Frontal cortex (tissue), 4 donors: Measurements from ENCODE around the gene ZNF740. TPM values are rescaled to one million over a fixed set of nuclear protein-coding genes. Genes with fewer than 3 reads are reported as not detected.
"Not testable (repeated sequence)": the region's sequence is repeated elsewhere in the genome, so short reads cannot be mapped to it uniquely, and the experiment has no call there.

Experiments used
- DNase-seq, 2 donors: peaks; one replicate each; pipeline ENCODE4 v3.0.0; 2012; ENCODE audit warnings: low spot score in 2 of 2
- FAIRE-seq: peaks from 2 replicates; lab custom pipeline; 2012; peaks lifted over from hg19 to GRCh38; lab: Jason Lieb, UNC
- total RNA-seq: library from RNA; depleted of rRNA; stranded (reverse); fragments of >200 nt; gene quantifications from one replicate; pipeline ENCODE4 v1.2.3, GENCODE V29; 2014
- donor health status: control.
- donor health status: control.
- donor health status: control.

ZNF740 gene
- total RNA-seq, 1 donor from 2014 or later, result 17.1 TPM

DNA sequence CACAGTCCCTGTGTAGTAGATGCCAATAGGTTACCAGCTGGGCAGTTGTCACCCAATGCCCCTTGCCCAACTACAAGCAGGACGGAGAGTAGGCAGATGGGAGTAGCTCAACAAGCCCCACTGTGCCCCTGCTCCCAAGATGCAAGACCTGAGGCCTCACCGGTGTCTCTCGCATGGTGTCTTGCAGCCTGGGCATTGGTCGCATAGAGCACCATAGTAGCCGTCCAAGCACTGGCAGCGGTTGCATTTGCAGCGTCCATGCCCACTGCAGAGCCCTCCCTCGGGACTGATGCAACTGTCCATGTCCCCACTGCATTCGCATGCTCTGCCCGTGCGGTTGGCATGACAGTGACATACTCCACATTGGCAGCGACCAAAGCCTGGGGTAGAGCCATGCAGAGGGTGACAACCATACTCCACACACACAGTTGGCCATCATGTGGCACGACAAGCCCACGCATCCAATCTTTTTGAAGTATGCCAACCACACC, 12.1 kb downstream of the ZNF740 start:
- FAIRE-seq, result no peak
- no peak for DNase-seq

DNA sequence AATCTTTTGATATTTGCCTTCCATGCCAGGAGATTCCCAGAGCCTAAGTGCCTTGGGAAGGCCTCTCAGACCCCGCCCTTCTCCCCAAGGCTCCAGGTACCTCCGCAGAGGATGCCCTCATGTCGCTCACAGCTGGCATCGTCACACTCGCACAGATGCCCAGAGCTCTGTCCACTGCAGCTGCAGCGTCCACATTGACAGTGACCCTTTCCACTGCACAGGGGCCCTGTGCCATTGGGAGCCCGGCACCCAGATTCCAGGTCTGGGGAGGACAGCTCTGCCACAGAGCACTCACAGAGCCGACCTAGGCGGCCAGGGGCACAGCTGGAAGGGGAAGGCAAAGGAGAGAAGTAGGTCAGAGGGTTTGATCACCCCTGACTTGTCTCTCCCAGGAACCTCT, 12.5 kb downstream of the ZNF740 start:
- no peak for FAIRE-seq

DNA sequence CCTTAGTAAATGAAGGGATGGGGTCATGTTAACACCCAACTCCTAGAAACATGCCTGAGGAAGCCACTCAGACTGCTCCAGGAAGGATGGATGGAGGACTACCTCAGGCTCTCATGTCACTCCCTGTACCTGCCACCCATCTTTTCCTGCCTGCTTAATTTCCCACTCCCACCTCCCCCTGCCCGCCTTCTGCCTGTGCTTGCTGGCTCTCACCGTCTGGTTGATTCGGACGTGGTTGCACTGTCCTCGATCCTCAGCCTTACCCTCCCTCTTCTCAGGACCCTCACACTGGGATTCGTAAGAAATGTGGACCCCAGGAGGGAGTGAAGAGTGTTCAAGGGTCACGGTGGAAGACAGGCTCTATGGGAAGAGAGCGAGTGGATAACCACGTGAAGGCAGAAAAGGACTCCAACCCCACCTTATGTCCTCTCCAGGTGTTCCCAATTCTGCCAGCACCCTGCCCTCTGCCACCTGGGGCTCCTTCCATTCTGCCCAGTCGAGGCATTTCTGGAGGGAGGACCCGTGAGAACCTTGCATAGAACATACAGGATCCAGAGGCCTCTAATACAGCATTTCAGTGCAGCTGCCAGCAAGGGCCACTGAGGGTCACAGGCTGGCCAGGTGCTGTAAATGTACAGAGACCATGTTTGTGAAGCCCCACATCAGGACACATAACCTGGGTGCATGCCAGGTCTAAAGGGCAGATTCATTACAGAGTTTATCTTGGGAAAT, 13.6 kb downstream of the ZNF740 start:
- FAIRE-seq, result no peak
- no peak for DNase-seq

More for the DNA sequence above, 12.5 kb downstream of the ZNF740 start:
- no peak for DNase-seq

DNA sequence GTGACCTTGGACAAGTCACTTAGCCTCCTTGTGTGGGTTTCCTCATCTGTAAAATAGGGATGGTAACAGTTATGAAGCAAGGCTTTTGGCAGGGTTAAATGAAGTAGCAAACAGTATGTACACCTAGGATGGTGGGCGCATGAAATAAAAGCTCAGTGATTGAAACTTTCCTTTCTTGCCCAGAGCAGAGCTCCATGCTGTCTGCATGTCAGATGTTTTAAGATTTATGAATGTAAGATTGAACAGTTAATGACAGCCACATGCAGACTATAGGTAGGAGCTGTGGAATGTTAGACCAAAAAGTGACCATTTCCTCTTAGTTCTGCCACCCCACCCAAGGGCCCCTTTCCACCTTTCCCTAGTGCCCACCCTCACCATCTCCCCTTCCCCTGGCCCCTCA, 14.5 kb downstream of the ZNF740 start:
- DNase-seq (no peak), FAIRE-seq (no peak)

DNA sequence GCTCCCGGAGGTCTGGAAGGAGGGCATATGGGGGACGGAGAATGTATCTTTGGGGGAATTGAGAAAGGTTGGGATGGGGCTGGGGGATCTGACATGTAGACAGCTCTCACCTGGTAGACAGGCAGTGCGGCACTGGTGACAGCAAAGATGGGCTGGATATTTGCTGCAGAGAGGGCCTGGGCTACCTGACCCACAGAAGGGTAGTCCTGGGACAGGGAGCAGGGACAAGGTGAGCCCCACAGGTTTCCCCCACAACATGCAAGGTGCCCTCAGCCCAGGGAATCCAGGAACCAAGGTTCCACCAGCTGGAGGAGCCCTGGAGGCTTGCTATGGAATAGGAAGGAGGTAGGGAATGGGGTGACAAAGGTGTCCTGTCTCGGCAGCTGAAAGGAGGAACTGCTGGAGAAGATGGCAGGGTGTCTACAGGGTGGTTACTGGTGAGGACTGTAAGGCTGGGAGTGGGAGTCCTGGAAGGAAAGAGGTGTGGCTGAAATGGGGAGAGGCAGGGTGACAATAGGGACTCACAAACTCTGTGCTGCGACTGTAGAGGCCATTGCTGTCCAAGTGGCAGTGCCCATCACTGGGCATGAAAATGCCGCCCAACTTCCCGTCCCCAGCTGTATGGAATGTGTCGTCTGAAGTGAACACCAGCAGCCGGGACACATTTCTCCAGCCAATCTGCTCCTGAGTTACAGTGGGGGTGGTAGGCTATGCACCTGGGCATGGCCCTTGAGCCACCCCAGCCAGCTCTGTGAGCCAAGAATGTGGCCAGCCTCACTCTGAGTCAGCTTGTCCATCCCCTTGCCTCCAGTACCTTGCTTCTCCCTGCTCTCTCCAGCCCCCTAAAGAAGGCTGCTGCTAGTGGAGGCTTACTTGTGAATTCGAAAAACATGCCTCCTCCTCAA, 15.2 kb downstream of the ZNF740 start:
- FAIRE-seq, result no peak
- no peak for DNase-seq

DNA sequence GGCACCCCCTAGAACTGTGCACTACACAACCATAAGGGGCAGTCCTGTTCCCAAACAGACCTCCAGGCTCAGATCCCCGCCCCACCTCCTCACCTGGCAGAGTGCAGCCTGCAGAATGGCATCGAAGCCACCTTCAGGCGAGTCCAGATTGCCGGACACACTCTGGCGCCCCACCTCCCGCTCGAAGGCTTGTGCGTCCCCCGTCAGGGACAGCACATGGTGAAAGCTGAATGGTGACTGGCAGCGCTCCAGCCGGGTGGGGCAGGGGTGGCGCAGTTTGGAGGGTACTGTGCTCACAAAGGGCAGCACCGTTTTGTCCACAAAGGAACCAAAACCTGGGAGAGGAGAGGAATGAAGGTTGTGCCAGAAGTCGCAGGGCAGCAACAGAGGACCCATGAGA, 16.0 kb downstream of the ZNF740 start:
- FAIRE-seq, result no peak
- DNase-seq, result no peak

DNA sequence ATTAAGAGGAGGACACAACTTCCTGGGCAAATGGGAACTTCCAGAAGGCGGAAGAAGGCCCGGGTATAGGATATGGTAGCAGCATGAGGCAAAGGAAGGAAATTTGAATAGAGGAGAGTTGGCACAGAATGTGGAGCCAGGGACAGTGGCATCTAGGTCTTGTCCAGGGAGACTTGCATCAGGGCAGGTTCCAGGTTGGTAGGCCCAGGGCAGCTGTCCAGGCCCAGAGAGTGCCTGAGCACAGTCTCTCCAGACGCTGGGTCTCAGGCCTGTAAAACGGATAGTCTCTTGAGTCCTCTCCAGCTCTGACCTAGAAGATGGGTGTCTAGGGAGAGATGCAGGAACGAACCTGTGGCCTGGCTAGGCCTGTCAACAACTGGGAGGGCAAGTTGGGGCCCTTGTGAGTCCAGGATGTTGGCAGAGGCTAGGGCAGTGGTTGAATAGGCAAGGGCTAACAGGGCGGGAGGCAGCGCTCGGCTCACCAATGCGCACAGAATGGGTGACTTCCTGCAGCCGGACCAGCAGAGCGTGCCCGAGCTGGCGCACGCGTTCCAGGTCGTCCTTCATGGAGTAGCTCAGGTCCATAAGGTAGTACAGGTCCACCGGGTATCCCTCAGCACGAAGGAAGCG, 16.6 kb downstream of the ZNF740 start:
- FAIRE-seq, result no peak
- no peak for DNase-seq

DNA sequence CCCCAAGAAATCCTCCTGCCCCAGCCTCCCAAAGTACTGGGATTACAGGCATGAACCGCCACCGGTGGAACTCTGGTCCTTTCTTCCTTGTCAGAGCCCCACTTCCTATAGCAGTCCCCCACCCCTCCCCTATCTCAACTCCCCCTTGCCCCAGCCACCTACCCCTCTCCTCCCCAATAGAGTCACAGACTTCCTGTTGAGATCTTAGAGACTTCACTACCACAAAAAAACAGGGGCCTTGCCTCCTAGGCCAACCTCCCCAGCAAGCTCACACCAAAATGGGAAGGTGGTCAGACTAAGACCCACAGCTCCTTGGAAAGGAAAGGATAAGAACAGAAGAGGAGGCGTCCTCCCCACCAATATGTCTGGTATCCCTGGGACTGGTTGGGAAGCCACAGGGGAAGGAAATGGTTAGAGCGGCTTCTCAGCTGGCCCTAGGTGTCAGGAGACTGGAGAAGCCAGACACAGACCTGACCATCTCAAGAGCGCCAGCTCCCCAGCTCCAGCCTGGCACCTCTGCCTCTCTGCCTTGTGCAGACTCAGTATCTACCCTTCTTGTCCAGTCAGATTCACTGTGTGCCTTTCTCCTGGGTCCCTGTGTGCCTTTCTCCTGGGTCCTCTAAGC, 18.1 kb downstream of the ZNF740 start:
- DNase-seq (no peak), FAIRE-seq (no peak)

DNA sequence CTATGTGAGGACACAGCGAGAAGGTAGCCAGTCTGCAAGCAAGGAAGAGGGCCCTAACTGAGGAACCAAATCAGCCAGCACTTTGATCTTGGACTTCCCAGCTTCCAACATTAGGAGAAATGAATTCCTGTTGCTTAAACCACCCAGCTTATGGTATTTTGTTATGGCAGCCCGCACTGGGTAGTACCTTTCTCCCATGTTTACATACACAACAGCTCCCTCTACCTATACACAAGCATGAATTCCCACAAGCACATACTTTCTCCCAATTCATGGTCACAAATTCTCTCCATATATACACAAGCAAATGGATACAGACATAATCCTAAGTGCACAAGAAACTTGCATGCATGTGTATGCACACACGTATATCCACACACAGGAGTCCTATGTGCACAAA, 19.2 kb downstream of the ZNF740 start:
- FAIRE-seq (no peak), DNase-seq (no peak)

DNA sequence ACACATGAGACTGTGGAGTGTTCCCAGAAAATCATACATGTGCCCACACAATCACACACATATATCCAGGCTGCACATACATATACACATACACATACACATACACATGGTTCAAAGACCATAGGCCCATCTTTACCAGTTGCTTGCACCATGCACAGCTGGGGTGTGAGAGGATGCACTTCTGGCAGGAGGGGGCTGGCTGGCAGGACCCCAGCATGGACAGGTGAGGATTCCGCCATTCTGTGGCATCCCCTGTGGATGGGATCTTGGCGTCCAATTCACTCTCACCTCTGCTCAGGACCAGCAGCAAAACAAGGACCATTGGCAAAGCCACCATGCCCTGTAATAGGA, 19.6 kb downstream of the ZNF740 start:
- DNase-seq (no peak), FAIRE-seq (no peak)

DNA sequence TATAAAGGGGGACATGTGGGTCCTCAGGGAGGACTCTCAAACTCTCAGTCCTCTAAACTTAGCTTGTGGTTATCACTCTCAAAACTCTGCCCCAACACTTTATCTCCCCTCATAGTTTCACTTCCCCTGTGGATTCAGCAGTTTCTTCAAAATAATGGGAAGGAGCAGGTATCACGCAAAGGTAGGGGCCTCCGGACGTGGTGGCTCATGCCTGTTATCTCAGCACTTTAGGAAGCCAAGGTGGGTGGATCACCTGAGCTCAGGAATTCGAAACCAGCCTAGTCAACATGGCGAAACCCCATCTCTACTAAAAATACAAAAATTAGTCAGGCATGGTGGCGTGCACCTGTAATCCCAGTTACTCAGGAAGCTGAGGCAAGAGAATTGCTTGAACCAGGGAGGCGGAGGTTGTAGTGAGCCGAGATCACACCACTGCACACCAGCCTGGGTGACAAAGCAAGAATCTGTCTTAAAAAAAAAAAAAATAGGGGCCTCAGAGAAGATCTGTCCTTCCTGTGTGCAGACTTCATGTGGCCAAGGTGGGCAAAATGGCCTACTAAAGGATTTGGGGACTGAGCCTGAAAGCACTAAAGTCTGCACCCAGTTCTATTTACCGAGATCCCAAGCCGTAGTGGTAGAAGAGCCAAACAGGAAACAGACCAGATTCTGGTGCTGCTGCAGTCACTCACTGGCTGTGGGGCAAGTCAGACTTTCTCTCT, 20.1 kb downstream of the ZNF740 start:
- no peak for FAIRE-seq
- DNase-seq, result no peak

DNA sequence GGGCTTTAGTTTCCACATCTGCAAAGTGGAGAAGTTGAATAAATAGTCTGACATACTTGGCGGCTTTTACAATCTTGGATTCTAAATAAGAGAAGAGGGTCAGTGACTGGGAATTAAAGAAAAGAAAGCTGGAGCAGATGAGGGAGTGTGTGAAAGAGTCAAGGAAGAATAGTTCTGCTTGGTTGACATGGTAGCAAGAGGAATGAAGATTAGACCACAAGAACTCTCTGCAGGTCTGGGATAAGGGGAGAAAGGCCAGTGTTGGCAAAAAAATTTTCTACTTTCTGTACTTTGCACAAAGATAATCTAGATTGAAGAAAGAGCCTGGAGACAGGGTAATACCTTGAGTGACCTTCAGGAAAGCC, 20.6 kb downstream of the ZNF740 start:
- no peak for FAIRE-seq
- DNase-seq, result no peak

DNA sequence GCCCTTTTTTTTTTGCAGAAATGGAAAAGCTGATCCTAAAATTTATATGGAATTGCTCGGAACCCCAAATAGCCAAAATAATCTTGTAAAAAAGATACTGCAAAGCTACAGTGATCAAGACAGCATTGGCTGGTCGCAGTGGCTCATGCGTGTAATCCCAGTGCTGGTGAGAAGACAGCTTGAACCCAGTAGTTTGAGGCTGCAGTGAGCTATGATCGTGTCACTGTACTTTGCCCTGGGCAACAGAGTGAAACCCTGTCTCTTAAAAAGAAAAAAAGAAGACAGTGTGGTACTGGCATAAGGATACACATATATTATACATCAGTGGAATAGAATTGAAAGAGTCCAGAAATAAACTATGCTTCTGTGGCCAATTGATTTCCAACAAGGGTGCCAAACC, 21.1 kb downstream of the ZNF740 start:
- FAIRE-seq, result no peak
- no peak for DNase-seq

DNA sequence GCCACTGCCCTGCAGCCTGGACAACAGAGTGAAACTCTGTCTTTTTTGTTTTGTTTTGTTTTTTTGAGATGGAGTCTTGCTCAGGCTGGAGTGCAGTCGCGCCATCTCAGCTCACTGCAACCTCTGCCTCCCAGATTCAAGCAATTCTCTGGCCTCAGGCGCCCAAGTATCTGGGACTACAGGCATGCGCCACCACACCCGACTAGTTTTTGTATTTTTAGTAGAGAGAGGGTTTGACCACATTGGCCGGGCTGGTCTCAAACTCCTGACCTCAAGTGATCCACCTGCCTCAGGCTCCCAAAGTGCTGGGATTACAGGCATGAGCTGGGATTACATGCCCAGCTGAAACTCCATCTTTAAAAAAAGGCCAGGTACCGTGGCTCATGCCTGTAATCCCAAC, 21.8 kb downstream of the ZNF740 start:
- FAIRE-seq, DNase-seq: not testable (repeated sequence)

DNA sequence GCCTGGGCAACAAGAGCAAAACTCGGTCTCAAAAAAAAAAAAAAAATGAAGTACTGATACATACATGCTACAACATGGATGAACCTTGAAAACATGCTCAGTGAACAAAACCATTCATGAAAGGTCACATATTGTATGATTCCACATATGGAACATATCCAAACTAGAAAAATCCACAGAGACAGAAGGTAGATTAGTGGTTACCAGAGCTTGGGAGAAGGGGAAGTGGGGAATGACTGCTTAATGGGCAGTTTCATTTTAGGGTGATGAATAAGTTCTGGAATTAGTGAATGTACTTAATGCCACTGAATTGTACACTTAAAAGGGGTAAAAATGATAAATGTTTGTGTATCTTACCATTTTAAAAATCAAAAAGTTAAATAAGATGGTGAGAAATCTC, 23.8 kb downstream of the ZNF740 start:
- DNase-seq (no peak), FAIRE-seq (no peak)

DNA sequence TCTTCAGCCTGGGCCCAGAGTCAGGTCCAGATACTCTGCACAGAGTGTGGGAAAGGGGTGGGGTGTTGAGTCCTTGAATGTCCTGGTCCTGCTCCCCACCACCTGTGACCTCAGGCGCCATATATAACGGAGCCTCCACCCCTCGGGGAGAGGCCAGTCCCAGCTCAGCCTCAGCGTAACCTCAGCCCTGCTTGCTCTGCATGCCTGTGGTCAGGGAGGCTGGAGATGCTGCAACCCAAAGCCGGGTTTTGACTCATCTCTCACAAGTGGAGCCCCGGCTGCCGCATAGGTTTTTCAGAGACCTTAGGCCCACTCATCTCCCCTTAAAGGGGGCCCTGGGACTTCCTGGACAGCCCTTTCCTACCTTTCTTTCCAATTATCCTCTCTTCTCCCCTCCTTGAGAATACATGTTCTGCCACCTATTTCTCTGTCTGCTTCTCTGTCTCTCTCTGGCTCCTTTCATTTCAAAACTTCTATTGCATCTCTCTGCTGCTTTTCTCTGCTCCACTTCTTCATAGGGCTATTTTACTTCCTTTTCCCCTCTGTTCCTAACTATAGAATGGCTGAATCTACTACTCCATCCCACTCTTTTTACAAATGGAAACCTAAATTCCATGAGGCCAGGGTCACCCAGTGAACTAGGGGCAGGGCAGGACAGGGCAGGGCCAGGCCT, 25.4 kb downstream of the ZNF740 start:
- FAIRE-seq (no peak), DNase-seq (no peak)

DNA sequence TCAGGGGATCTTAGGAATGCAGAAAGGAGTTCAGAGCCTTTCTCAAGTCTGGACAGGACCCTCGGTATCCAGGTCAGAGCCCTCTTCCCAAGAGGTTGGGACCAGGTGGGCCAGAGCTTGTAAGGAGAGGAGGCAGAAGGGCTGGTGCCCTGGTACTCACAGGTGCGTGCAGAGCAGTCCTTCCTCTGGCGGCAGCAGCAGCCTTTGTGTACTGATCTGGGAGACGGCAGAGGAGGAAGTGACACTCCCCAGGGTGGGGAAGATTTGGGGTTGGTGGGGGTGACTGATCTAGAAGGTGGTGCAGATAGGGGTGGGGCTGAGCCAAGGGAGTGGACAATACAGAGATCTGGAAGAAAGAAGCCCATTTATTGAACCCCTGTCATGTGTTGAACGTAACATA, 26.5 kb downstream of the ZNF740 start, which contains the start of gene ITGB7:
Gene ITGB7 (minus strand): TSS at position 210 of the 400 bp plus-strand sequence. CDS start 6,808 bp downstream, outside the sequence.
- DNase-seq, result no peak
- no peak for FAIRE-seq

DNA sequence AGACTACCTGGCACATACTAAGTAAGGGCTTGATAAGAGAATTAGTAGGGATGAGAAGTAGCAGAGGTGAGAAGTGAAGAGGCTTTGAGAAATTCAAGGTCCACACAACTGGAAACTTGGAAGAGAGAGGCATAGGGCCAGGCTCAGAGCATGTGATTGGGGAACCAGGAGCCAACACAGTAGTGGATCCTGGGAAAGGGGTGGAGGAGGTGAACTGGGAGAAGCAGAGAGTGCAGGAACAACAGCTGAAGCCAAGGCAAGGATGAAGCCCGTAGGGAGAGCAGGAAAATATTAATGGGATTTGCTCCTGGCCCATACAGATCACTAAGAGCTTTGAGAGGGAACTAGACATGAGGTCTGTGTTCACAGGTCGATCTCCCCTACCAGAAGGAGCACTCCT, 27.9 kb downstream of the ZNF740 start:
- DNase-seq, result no peak
- FAIRE-seq, result no peak

DNA sequence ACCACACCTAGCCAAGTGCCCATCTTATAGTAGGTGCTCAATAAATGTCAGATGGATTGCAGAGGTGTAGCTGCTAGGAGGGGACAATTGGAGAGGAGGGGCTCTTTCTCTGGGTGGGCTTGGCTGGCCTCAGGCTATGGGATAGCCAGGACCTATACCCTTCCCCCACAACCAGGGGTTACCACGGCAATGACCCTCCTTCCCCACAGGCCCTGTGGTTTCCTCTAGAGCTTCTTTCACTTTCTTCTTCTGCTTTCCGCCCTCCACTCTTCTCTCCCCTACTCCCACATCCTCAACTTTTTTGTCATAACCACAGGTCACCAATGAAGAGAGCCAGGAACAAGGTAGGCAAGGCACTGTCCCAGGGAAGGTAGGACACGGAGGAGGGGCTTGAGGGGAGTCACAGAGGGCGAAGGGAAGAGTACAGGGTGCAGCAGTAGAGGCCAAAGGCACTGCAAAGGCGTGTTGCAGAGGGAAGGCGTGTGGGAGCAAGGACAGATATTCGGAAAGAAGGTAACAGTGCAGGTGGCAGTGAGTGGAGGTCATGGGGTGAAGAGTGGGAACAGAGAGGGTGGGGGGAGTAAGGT, 28.4 kb downstream of the ZNF740 start:
- DNase-seq (no peak), FAIRE-seq (no peak)
